Heart left ventricle (tissue), 13 donors: ENCODE data around the gene NPBWR2.

Source experiments
- CTCF ChIP-seq, 12 donors: fragments of 200-600 bp; sonication (generic) in 4 of 12; IDR thresholded peaks; one replicate each; pipeline versions ENCODE4 v1.5.0 to v1.8.0; 2018 to 2022; ENCODE audit warnings: antibody characterized with exemption in 12 of 12, mild to moderate bottlenecking in 5 of 12
- POLR2A ChIP-seq, 2 donors: fragments of 450-650 bp; IDR thresholded peaks; one replicate each; pipeline ENCODE4 v1.6.1; 2017; ENCODE audit warnings: antibody characterized with exemption in 2 of 2, mild to moderate bottlenecking in 2 of 2, moderate library complexity in 2 of 2
- donor health status: ischemic (EF 13 %, LVEDD 7.1; RV severe dilation, severe dysfunction).
- donor health status: DM: no; HTN: yes; CAD: no.
- donor health status: DM: no; HTN: no; CAD: no.
- donor health status: ischemic (EF 25% LVEDD 6.9; RV normal size, moderate dysfunction).
- donor health status: ischemic (EF 25% LVEDD 5.7; RV mildly dilated, moderate dysfunction).
- donor health status: ischemic (EF 35%, LVEDD 5.7; RV mildly dilated, moderate dysfunction).
- donor health status: nonischemic (EF 11% LVEDD 7.7; RV severe dilation, severe dysfunction).
- donor health status: DM: yes; HTN: yes; CAD: no.
- donor health status: PGD.
- donor health status: ischemic (EF 29% LVEDD 5.4; RV normal size, mild dysfunction).
- donor health status: nonischemic (EF 23%, LVEDD 6.1; RV moderate dilation, normal function).

GRCh38 chr20:64119681-64120341, 12.4 kb upstream of the NPBWR2 start:
- no peak for TF ChIP-seq CTCF (IDR thresholded peaks at IDR 0.05)
- TF ChIP-seq POLR2A (IDR thresholded peaks at IDR 0.05): no peak
